Measurements from ENCODE around the gene RCAN1.

- TF ChIP-seq CTCF (IDR thresholded peaks at IDR 0.05; ENCODE audit: low read depth, low read length, poor library complexity, severe bottlenecking), result peak; percentile 68
- no peak for TF ChIP-seq EZH2phosphoT487 (IDR thresholded peaks at IDR 0.05; ENCODE audit: borderline replicate concordance, low read length)
These were observed 11.8 kb downstream of the RCAN1 start for GRCh38 chr21:34603002-34603709.
